GM21381 (cell line): ENCODE results near the gene CCT7.
"Not testable (repeated sequence)": the region's sequence is repeated elsewhere in the genome, so short reads cannot be mapped to it uniquely, and the experiment has no call there.

Experiments
- ATAC-seq: cut with Tn5 transposase; IDR thresholded peaks from one replicate; pipeline ENCODE4 v1.9.1; 2021; ENCODE audit warnings: mild to moderate bottlenecking, moderate library complexity; ENCODE audit not compliant: unreplicated experiment

Gene CCT7

GRCh38 chr2:73233932-73234832, at the start of gene CCT7:
Gene CCT7 (plus strand): TSS chr2:73234308. CDS start chr2:73234379, 71 bp downstream.
- peak; percentile 59 for ATAC-seq

GRCh38 chr2:73185965-73186364, 48.1 kb upstream of the CCT7 start:
- no peak for ATAC-seq

- no peak for ATAC-seq
Measured at GRCh38 chr2:73187549-73187948, 46.6 kb upstream of the CCT7 start.

GRCh38 chr2:73197579-73197978, 36.5 kb upstream of the CCT7 start:
- no peak for ATAC-seq

- ATAC-seq = not testable (repeated sequence)
Measured at GRCh38 chr2:73200281-73200680, 33.8 kb upstream of the CCT7 start.

- ATAC-seq = no peak
Measured at GRCh38 chr2:73202156-73203054, 31.7 kb upstream of the CCT7 start, which contains the start of gene NOTO. Gene NOTO (plus strand): TSS chr2:73202574. CDS start chr2:73202667, 93 bp downstream.

GRCh38 chr2:73203055-73203681, 30.9 kb upstream of the CCT7 start:
- no peak for ATAC-seq

GRCh38 chr2:73205611-73206010, 28.5 kb upstream of the CCT7 start:
- no peak for ATAC-seq

GRCh38 chr2:73208258-73208657, 25.9 kb upstream of the CCT7 start:
- ATAC-seq = no peak

GRCh38 chr2:73210019-73210418, 24.1 kb upstream of the CCT7 start:
- ATAC-seq = no peak

GRCh38 chr2:73210696-73211095, 23.4 kb upstream of the CCT7 start:
- no peak for ATAC-seq

- no peak for ATAC-seq
Measured at GRCh38 chr2:73212098-73212447, 22.0 kb upstream of the CCT7 start.

- ATAC-seq = peak; percentile 65
Measured at GRCh38 chr2:73212448-73213176, 21.5 kb upstream of the CCT7 start.

GRCh38 chr2:73214120-73215035, 19.7 kb upstream of the CCT7 start, which contains the start of gene SMYD5:
Gene SMYD5 (plus strand): TSS chr2:73214245. CDS start chr2:73214267, 22 bp downstream.
- ATAC-seq = peak; percentile 91

GRCh38 chr2:73215254-73215653, 18.9 kb upstream of the CCT7 start:
- no peak for ATAC-seq

GRCh38 chr2:73217160-73217559, 16.9 kb upstream of the CCT7 start:
- no peak for ATAC-seq

- ATAC-seq = no peak
Measured at GRCh38 chr2:73217826-73218225, 16.3 kb upstream of the CCT7 start.

- ATAC-seq = no peak
Measured at GRCh38 chr2:73218298-73218697, 15.8 kb upstream of the CCT7 start.

GRCh38 chr2:73223821-73224220, 10.3 kb upstream of the CCT7 start:
- ATAC-seq = no peak
